Stimulated activated naive CD8-positive, alpha-beta T cell treated with anti-CD3 and anti-CD28 coated beads, Interleukin-15, Interleukin-2, amounts not matched to agents 100 U/mL and 50 U/mL, for 24 hours (primary cell): ENCODE results near the gene KRTAP12-1.

Experiments
- ATAC-seq: fragments of 150-1000 bp; cut with Tn5 transposase; one replicate; pipeline ENCODE4 v1.10.0; 2021
- DNase-seq: peaks from one replicate; pipeline ENCODE4 v3.0.0; 2021

Gene KRTAP12-1, protein sequence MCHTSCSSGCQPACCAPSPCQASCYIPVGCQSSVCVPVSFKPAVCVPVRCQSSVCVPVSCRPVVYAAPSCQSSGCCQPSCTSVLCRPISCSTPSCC

DNA sequence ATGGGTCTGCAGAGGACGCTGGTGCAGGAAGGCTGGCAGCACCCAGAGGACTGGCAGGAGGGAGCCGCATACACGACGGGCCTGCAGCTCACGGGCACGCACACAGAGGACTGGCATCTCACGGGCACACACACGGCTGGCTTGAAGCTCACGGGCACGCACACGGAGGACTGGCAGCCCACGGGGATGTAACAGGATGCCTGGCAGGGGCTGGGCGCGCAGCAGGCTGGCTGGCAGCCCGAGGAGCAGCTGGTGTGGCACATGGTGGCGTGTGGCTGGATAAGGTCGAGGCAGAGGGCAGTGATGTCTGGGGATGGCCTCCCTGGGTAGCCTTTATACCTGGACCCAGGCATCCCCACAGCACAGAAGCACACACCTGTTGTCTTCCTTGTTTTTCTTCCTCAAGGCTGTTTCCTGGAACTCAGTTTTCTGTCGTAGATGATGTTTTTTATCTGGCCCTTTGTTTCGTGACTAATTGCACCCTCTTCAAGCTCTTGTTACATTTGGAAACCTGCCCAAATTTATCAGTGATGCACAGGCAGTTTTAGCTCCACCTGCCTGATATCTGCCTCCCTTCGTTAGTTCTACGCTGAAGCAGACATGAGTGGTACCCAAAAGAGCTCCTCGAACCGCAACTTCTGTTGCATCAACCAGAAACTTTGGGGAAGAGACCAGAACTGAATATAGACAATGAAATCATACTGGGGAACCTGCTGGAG lies at the start of gene KRTAP12-1:
KRTAP12-1 (minus strand) TSS at position 303 of the 719 bp plus-strand sequence; CDS start at position 263, 40 bp downstream.
- ATAC-seq (no peak), DNase-seq (no peak)

GRCh38 chr21:44730951-44731579 lies 49.1 kb upstream of the KRTAP12-1 start:
- ATAC-seq: no peak
- DNase-seq: no peak

DNA sequence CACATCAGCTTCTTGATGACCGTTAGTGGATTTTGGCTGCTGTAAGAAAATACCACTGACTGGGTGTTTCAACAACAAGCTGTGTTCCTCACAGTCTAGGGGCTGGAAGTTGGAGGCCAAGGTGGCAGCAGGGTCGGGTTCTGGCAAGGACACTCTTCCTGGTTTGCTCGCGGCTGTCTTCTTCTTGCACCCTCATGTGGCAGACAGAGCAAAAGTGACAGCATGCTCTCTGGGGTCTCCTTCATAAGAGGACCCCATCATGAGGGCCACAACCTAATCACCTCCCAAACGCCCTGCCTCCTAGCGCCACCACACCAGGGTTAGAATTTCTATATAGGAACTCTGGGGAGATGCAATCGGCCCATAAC lies 48.0 kb upstream of the KRTAP12-1 start:
- DNase-seq (no peak), ATAC-seq (no peak)

DNA sequence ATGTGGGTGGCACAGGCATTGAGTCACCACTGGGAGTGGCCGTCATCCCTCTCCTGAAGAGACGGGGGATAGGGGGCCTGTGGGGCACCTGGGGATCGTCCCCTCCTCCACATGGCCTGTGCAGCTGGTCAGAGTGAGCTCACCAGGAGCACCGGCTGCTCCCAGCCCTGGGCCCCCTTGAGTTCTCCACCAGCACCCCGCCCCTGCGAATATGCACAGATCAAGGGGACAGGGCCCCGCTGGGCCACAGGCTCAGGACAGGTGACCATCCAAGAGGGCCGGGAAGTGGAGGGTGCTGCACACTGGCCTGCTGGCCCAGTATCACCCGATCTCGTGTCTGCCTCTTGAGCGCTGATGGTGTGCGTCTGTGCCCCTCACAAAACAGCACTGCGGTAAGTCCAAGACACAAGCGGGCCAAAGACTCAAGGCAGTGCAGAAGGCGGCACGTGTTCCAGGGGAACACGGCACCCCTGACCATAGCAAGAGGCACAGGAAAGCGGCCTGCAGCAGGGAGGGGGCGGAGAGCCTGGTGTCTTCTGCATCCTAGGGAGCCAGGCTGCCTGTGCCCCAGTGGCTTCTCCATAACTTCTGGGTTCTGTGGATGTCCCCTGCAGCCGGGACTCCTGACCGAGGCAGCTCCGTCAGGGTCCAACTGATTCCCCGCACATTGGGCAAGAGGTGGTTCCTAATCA lies 47.5 kb upstream of the KRTAP12-1 start:
- no peak for ATAC-seq

DNA sequence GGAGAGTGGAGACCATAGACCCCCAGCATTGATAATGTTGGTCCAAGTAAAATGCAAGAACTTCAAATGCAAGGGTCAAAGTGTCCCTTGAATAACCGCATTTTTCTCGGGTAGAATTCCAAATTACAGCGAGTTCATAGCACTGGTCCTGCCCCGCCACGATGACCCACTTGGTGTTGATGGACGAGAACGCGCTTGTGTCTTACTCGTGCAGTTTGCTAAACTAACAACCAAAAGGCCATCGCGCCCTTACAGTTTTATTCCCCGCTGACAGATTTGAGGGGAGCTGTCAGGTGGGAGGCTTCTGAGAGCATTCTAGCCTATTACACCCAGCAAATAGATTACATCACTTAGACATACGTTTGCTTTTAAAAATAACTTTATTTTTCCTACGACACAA lies 46.8 kb upstream of the KRTAP12-1 start:
- DNase-seq (no peak), ATAC-seq (no peak)

More for the DNA sequence above, 47.5 kb upstream of the KRTAP12-1 start:
- no peak for DNase-seq

DNA sequence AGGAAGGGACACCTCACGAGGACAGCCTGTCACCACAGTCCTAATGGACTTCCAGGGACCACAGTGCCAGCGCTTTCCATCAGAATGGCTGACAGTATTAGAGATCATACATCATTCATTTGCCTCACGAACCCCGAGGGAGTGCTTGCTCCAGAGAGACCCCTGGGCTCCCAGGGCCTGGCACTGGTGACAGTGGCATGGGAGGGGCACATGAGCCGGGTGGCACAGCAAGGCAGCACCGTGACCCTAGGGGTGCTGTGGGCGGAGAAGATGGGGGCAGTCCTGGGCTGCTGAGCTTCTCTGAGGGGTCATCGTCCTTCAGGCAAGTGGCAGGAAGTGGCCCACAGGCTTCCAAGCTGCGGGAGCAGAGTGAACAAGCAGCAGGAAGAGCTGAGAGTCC lies 45.8 kb upstream of the KRTAP12-1 start:
- ATAC-seq (no peak), DNase-seq (no peak)

GRCh38 chr21:44727321-44727720 lies 45.4 kb upstream of the KRTAP12-1 start:
- ATAC-seq (no peak), DNase-seq (no peak)

GRCh38 chr21:44726826-44727225 lies 44.9 kb upstream of the KRTAP12-1 start:
- ATAC-seq: no peak
- DNase-seq: no peak

- ATAC-seq (no peak), DNase-seq (no peak)
These were observed 43.0 kb upstream of the KRTAP12-1 start for GRCh38 chr21:44724926-44725325.

DNA sequence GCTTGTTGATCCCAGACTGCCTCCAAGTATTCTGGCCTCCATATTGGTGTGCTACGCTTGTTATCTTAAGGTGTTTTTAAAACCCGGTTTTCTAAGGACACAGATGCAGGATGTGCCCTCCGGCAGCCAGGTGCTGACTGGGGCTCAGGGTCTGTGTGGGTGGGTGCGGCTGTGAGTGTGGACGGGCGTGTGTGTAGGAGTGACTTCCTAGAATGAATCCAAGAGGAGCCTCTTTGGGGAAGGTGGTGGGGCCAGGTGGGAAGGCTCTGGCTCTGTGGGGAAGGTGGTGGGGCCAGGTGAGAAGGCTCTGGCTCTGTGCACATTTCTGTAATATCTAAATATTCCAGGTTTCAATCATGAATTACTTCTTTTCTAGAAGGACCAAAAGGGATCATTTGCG lies 42.2 kb upstream of the KRTAP12-1 start:
- ATAC-seq: no peak
- no peak for DNase-seq

GRCh38 chr21:44723177-44724131 lies 41.5 kb upstream of the KRTAP12-1 start:
- peak; percentile 32 for DNase-seq
- ATAC-seq: peak; percentile 61

DNA sequence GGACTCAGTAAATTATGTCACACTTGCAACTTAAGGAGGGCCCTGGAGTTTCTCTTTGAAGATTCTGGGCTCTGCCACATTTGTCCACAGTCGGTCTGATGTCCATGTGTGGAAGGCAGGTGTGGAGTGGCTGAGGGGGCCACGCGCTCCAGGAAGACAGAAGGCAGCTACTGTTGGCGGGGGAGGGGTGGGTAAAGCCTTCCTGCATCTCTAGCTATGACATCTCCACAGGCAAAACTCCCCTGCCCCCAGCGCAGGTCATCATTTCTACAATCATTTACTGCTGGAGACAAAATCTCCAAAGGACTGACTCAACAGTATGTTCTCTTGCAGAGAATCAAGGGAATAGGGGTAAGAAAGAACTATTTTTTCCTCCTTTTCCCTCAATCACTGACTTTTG lies 40.8 kb upstream of the KRTAP12-1 start:
- DNase-seq (no peak), ATAC-seq (no peak)

- ATAC-seq (no peak), DNase-seq (no peak)
These were observed 38.2 kb upstream of the KRTAP12-1 start for GRCh38 chr21:44720170-44720569.

DNA sequence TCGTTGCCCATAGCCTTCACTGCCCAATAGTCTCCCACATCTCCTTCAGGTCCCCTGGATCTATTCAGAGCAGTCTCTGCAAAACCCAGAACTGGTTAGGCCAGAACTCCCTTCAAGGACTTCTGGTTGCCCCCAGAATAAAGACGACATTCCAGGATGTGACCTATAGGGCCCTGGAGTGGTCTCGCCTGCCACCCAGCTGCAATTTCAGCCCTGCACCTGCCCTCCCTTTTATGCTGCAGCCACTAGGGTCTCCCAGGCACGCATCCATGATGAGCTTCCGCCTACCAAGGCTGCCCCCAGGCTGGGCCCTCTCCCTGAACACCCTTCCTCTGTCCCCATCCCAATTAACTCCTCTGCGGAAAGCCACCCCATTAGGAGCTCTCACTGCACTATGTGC lies 36.6 kb upstream of the KRTAP12-1 start:
- DNase-seq (no peak), ATAC-seq (no peak)

- ATAC-seq (no peak), DNase-seq (no peak)
These were observed 36.1 kb upstream of the KRTAP12-1 start for GRCh38 chr21:44718093-44718492.

DNA sequence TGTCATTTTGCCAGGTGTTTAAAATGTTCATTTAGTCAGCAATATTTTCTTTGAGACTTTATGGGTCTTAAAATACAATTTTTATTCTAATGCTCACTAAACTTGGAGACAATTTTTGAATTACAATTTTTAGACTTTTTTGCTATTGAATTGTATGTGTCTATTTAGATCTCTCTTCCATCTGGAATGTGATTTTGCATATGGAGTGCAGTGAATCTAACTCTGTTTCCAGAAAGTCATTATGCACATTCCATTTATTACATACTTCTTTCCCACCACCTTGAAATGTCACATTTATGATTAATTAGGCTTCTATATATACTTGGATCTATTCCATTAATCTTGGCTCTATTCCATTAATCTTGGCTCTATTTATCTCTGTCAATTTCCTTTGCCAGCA lies 35.0 kb upstream of the KRTAP12-1 start:
- DNase-seq: no peak
- no peak for ATAC-seq

GRCh38 chr21:44714905-44715304 lies 32.9 kb upstream of the KRTAP12-1 start:
- DNase-seq: no peak
- no peak for ATAC-seq

- ATAC-seq (no peak), DNase-seq (no peak)
These were observed 31.9 kb upstream of the KRTAP12-1 start for GRCh38 chr21:44713846-44714245.

DNA sequence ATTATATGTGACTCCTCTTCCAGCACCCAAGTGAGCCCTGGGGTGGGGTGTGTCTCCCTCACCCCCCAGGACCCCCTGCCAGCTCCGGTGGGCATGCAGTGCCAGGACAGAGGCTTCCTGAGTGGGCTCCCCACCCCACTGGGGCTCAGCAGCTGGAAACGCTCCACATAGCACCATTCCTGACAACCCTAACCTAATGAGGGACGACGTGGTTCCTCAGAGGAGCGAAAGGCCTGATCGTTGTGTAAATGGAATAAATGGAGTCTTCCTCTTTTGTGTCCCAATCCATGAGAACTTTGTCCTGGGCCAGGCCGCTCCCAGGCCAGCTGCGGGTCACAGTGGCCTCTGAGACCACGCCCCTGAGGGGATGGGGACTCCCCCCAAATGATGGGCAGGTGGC lies 31.2 kb upstream of the KRTAP12-1 start:
- no peak for ATAC-seq
- no peak for DNase-seq

DNA sequence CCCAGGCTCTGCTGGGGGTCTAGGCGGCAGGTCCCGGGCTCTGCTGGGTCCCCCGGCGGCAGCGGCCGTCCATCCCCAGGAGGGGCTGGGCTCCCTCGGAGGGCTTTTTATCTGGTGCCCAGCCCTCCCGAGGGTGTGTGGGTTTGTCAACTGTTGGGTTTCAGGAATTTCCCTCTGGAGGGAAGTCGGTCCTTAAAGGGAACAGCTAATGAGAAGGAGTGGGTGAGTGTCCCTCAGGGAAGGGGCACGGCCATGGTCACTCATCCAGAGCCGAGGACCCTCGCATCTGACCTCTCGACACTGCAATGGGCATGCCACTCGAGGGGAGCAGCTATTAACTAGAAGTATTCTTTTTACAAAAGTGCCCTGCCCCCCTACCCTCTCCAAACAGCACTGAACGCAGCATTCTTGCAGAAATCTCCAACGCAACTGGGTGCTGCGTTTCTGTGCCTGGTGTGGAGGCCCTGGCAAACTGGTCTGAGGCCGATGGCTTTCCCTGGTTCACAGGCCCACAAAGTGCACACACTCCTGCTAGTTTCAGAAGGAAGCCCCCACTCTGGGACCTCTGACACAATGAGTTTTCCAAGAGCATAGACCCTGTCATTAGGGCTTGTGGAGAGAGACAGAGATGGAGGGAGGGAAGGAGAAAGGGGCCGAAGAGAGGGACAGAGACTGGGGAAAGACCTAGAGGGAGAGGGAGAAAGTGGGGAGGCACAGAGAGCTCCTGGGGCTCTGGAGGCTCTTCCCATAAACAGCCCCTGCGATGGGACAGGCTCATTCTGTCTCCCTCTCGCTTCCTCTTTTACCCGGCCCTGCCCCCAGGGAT lies 30.5 kb upstream of the KRTAP12-1 start:
- ATAC-seq: no peak
- no peak for DNase-seq
